HepG2 (cell line): ENCODE measurements around the gene NEK8. TPM values are rescaled to one million over a fixed set of nuclear protein-coding genes. Genes with fewer than 3 reads are reported as not detected.
A peak's percentile ranks its signal among the peaks of the same experiment; 100 is the strongest.

Experiments
- ATF7 ChIP-seq, 2 experiments: fragments of 450-650 bp in 1 of 2; sonication (generic) in 1 of 2; formaldehyde crosslinking in 1 of 2; IDR thresholded peaks; 2 replicates each; pipeline versions ENCODE4 v1.4.0 to v1.6.1; 2016 to 2020; ENCODE audit warnings: antibody characterized with exemption in 1 of 2, mild to moderate bottlenecking in 1 of 2, missing genetic modification reagents in 1 of 2
- ATRX ChIP-seq: sonication (generic); formaldehyde crosslinking; IDR thresholded peaks from 2 replicates; pipeline ENCODE4 v1.4.0; 2020; ENCODE audit warnings: missing genetic modification reagents, borderline replicate concordance
- ELF3 ChIP-seq: IDR thresholded peaks from 2 replicates; pipeline ENCODE4 v1.6.1; 2016; ENCODE audit warnings: missing genetic modification reagents, missing compliant biosample characterization
- EZH2 ChIP-seq: conservative IDR thresholded peaks from 2 replicates; pipeline ENCODE4 v1.6.1; 2012; ENCODE audit warnings: mild to moderate bottlenecking, low read depth, low read length, moderate library complexity
- ISL2 ChIP-seq: sonication (generic); formaldehyde crosslinking; IDR thresholded peaks from 2 replicates; pipeline ENCODE4 v1.5.0; 2020; ENCODE audit warnings: missing genetic modification reagents
- KAT2B ChIP-seq: fragments of 150-350 bp; IDR thresholded peaks from 2 replicates; pipeline ENCODE4 v1.6.1; 2014; ENCODE audit warnings: low read depth, low read length, borderline replicate concordance
- KDM3A ChIP-seq: IDR thresholded peaks from 2 replicates; pipeline ENCODE4 v1.6.1; 2018; ENCODE audit warnings: low read depth, missing compliant biosample characterization
- NFKB2 ChIP-seq: sonication (generic); formaldehyde crosslinking; IDR thresholded peaks from 2 replicates; pipeline ENCODE4 v1.4.0; 2020; ENCODE audit warnings: missing genetic modification reagents, borderline replicate concordance
- NR2F1 ChIP-seq, 2 experiments: fragments of 450-650 bp in 1 of 2; formaldehyde crosslinking in 1 of 2; IDR thresholded peaks; 2 replicates each; pipeline versions ENCODE4 v1.5.0 to v1.6.1; 2016 to 2020; ENCODE audit warnings: mild to moderate bottlenecking in 1 of 2, missing compliant biosample characterization in 1 of 2, missing genetic modification reagents in 1 of 2, moderate library complexity in 1 of 2
- NRL ChIP-seq: sonication (generic); formaldehyde crosslinking; IDR thresholded peaks from 2 replicates; pipeline ENCODE4 v1.5.0; 2020; ENCODE audit warnings: missing genetic modification reagents, mild to moderate bottlenecking, moderate library complexity, borderline replicate concordance
- PRPF4 ChIP-seq: fragments of 200-400 bp; formaldehyde crosslinking; IDR thresholded peaks from 2 replicates; pipeline ENCODE4 v1.6.1; 2016; ENCODE audit warnings: low read length, low read depth; ENCODE audit not compliant: poor library complexity, severe bottlenecking
- RBM22 ChIP-seq: fragments of 200-400 bp; formaldehyde crosslinking; optimal IDR thresholded peaks from 2 replicates; pipeline ENCODE3; 2017; ENCODE audit warnings: mild to moderate bottlenecking, low read length, moderate library complexity
- RFXAP ChIP-seq: sonication (generic); formaldehyde crosslinking; IDR thresholded peaks from 2 replicates; pipeline ENCODE4 v1.4.0; 2020; ENCODE audit warnings: missing genetic modification reagents, borderline replicate concordance
- SRSF4 ChIP-seq: fragments of 200-400 bp; formaldehyde crosslinking; IDR thresholded peaks from one replicate; pipeline ENCODE4 v1.6.1; 2018; ENCODE audit warnings: mild to moderate bottlenecking, low read depth, low read length, moderate library complexity; ENCODE audit not compliant: poor library complexity, severe bottlenecking
- U2AF1 ChIP-seq: fragments of 200-400 bp; formaldehyde crosslinking; optimal IDR thresholded peaks from 2 replicates; pipeline ENCODE3; 2017; ENCODE audit warnings: mild to moderate bottlenecking, low read depth, low read length
- ZBTB39 ChIP-seq: sonication (generic); formaldehyde crosslinking; IDR thresholded peaks from 2 replicates; pipeline ENCODE4 v1.5.0; 2020; ENCODE audit warnings: missing genetic modification reagents
- ZMYM2 ChIP-seq: sonication (generic); formaldehyde crosslinking; IDR thresholded peaks from 2 replicates; pipeline ENCODE4 v1.8.0; 2022; ENCODE audit warnings: mild to moderate bottlenecking, missing genetic modification reagents
- ZNF260 ChIP-seq: sonication (generic); formaldehyde crosslinking; IDR thresholded peaks from 2 replicates; pipeline ENCODE4 v1.4.0; 2020; ENCODE audit warnings: missing genetic modification reagents, low read depth, mild to moderate bottlenecking, borderline replicate concordance
- ZNF33A ChIP-seq: sonication (generic); formaldehyde crosslinking; IDR thresholded peaks from 2 replicates; pipeline ENCODE4 v1.5.1; 2020; ENCODE audit warnings: missing genetic modification reagents, mild to moderate bottlenecking, moderate library complexity, borderline replicate concordance
- ZNF501 ChIP-seq: sonication (generic); formaldehyde crosslinking; IDR thresholded peaks from 2 replicates; pipeline ENCODE4 v1.5.1; 2020; ENCODE audit warnings: mild to moderate bottlenecking, moderate library complexity, missing genetic modification reagents
- ZNF512 ChIP-seq: sonication (generic); formaldehyde crosslinking; IDR thresholded peaks from 2 replicates; pipeline ENCODE4 v1.4.0; 2020; ENCODE audit warnings: mild to moderate bottlenecking, missing genetic modification reagents
- ZNF558 ChIP-seq: sonication (generic); formaldehyde crosslinking; IDR thresholded peaks from 2 replicates; pipeline ENCODE4 v1.9.0; 2022; ENCODE audit warnings: mild to moderate bottlenecking, missing genetic modification reagents, borderline replicate concordance
- ZNF780A ChIP-seq: sonication (generic); formaldehyde crosslinking; IDR thresholded peaks from 2 replicates; pipeline ENCODE4 v1.8.0; 2022; ENCODE audit warnings: mild to moderate bottlenecking, missing genetic modification reagents, moderate library complexity
- polyA plus RNA-seq, 8 experiments: library from polyadenylated mRNA; depleted of rRNA in 3 of 8; stranded (reverse) in 7 of 8; unstranded in 1 of 8; fragments of >200 nt; fragmentation: Illumina TruSeq in 4 of 8; extraction: Trizol in 4 of 8; gene quantifications; 2 replicates each; pipeline versions ENCODE4 v1.2.1 to v1.2.3, GENCODE V29; 2011 to 2016; ENCODE audit warnings: low read depth in 4 of 8, missing spikeins in 1 of 8, mixed read lengths in 1 of 8; ENCODE audit not compliant: insufficient read depth in 1 of 8
- total RNA-seq, 5 experiments: library from RNA; depleted of rRNA; stranded (reverse); fragments of >200 nt; fragmentation: Illumina TruSeq; extraction: Trizol; gene quantifications; 2 replicates each; pipeline ENCODE4 v1.2.3, GENCODE V29; 2016; ENCODE audit warnings: low read depth in 1 of 5
- TF ChIP-seq, protein P1 (sequence below): sonication (generic); formaldehyde crosslinking; IDR thresholded peaks from 2 replicates; pipeline ENCODE4 v1.4.0; 2020; ENCODE audit warnings: missing genetic modification reagents

The NEK8 gene
- total and polyA plus RNA-seq, 2 of the 13 experiments (the other 11 are each of a cell fraction or from before 2014, with no cell fraction given): 5.8 to 13.5 TPM

DNA sequence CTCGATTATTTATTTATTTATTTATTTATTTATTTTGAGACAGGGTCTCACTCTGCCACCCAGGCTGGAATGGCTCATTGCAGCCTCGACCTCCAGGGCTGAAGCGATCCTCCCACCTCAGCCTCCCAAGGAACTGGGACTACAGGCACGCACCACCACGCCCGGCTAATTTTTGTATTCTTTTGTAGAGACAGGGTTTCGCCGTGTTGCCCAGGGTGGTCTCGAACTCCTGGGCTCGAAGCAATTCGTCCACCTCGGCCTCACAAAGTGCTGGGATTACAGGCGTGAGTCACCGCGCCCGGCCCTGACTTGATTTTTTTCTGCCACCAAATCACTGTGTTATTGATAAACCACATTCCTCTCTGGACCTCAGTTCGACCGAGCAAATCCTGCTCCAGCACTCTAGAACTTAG lies 9.6 kb upstream of the NEK8 start (continued):
- TF ChIP-seq ZNF512 (no peak), KAT2B (no peak), NRL (no peak), ISL2 (CRISPR knock-in tag) (no peak), ATRX (no peak), ATF7 (IDR thresholded peaks at IDR 0.05) (no peak), ATF7 (CRISPR knock-in tag; IDR thresholded peaks at IDR 0.05) (0 out of 2 replicates have a peak, but pooled peaks have one; percentile 19), EZH2 (no peak), ZNF558 (CRISPR knock-in tag) (no peak), ZNF33A (no peak), RBM22 (no peak), ZNF260 (CRISPR knock-in tag) (no peak), NR2F1 (CRISPR knock-in tag; IDR thresholded peaks at IDR 0.05) (no peak), ZNF780A (CRISPR knock-in tag) (no peak), SRSF4 (no peak), RFXAP (CRISPR knock-in tag) (no peak), ELF3 (no peak), ZBTB39 (CRISPR knock-in tag) (no peak), PRPF4 (no peak), ZNF501 (CRISPR knock-in tag) (no peak), U2AF1 (no peak), ZMYM2 (CRISPR knock-in tag) (0 out of 2 replicates have a peak, but pooled peaks have one; percentile 8), KDM3A (no peak), NFKB2 (CRISPR knock-in tag) (0 out of 2 replicates have a peak, but pooled peaks have one; percentile 40)
- TF ChIP-seq, protein P1, sequence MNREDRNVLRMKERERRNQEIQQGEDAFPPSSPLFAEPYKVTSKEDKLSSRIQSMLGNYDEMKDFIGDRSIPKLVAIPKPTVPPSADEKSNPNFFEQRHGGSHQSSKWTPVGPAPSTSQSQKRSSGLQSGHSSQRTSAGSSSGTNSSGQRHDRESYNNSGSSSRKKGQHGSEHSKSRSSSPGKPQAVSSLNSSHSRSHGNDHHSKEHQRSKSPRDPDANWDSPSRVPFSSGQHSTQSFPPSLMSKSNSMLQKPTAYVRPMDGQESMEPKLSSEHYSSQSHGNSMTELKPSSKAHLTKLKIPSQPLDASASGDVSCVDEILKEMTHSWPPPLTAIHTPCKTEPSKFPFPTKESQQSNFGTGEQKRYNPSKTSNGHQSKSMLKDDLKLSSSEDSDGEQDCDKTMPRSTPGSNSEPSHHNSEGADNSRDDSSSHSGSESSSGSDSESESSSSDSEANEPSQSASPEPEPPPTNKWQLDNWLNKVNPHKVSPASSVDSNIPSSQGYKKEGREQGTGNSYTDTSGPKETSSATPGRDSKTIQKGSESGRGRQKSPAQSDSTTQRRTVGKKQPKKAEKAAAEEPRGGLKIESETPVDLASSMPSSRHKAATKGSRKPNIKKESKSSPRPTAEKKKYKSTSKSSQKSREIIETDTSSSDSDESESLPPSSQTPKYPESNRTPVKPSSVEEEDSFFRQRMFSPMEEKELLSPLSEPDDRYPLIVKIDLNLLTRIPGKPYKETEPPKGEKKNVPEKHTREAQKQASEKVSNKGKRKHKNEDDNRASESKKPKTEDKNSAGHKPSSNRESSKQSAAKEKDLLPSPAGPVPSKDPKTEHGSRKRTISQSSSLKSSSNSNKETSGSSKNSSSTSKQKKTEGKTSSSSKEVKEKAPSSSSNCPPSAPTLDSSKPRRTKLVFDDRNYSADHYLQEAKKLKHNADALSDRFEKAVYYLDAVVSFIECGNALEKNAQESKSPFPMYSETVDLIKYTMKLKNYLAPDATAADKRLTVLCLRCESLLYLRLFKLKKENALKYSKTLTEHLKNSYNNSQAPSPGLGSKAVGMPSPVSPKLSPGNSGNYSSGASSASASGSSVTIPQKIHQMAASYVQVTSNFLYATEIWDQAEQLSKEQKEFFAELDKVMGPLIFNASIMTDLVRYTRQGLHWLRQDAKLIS: no peak
